MCF 10A (cell line): ENCODE measurements around the gene AVPI1. TPM values are rescaled to one million over a fixed set of nuclear protein-coding genes. Genes with fewer than 3 reads are reported as not detected.
A peak's percentile ranks its signal among the peaks of the same experiment; 100 is the strongest.
"Not testable (repeated sequence)": the region's sequence is repeated elsewhere in the genome, so short reads cannot be mapped to it uniquely, and the experiment has no call there.

ENCODE experiments used
- BruUV-seq: library from RNA; stranded (reverse); fragments of 400-500 nt; replicated peaks from 2 replicates; lab custom pipeline; 2021; lab: Mats Ljungman, UMichigan
- CTCF ChIA-PET: fragments of 300-600 bp; sonication (Branson Sonifier 250); formaldehyde crosslinking; extraction: SDS; loops from one replicate; lab custom pipeline; 2021; ENCODE audit warnings: antibody characterized with exemption, inconsistent platforms; lab: Yijun Ruan, JAX
- POLR2A ChIA-PET: fragments of 300-600, 350-650 bp; sonication (Branson Sonifier 250); formaldehyde crosslinking; extraction: SDS; loops from one replicate; lab custom pipeline; 2020; ENCODE audit warnings: antibody characterized with exemption, inconsistent platforms; lab: Yijun Ruan, JAX
- DNase-seq: peaks from one replicate; pipeline ENCODE4 v3.0.0-alpha.2; 2018; ENCODE audit not compliant: unreplicated experiment
- H3K27ac Mint-ChIP-seq: one replicate; pipeline ENCODE4 v1.8.0; 2022; ENCODE audit warnings: mild to moderate bottlenecking, low read depth, mixed read lengths; ENCODE audit not compliant: unreplicated experiment
- H3K27me3 Mint-ChIP-seq: one replicate; pipeline ENCODE4 v1.8.0; 2022; ENCODE audit warnings: mixed read lengths; ENCODE audit not compliant: insufficient read depth, unreplicated experiment
- H3K36me3 Mint-ChIP-seq: one replicate; pipeline ENCODE4 v1.8.0; 2022; ENCODE audit warnings: mild to moderate bottlenecking, moderate library complexity, mixed read lengths; ENCODE audit not compliant: insufficient read depth, unreplicated experiment
- H3K4me1 Mint-ChIP-seq: one replicate; pipeline ENCODE4 v1.8.0; 2022; ENCODE audit warnings: mixed read lengths; ENCODE audit not compliant: insufficient read depth, unreplicated experiment
- H3K4me3 Mint-ChIP-seq: one replicate; pipeline ENCODE4 v1.8.0; 2022; ENCODE audit warnings: mild to moderate bottlenecking, moderate library complexity, mixed read lengths; ENCODE audit not compliant: unreplicated experiment
- H3K9me3 Mint-ChIP-seq: one replicate; pipeline ENCODE4 v1.8.0; 2022; ENCODE audit warnings: mixed read lengths; ENCODE audit not compliant: unreplicated experiment
- intact Hi-C: fragments of 100-400 bp; cut with micrococcal nuclease; formaldehyde crosslinking; loops from 2 replicates; pipeline ENCODE4 v1.14.1; 2022
- total RNA-seq: library from RNA; stranded (reverse); gene quantifications from 2 replicates; pipeline ENCODE4 v1.2.3, GENCODE V29; 2022
- TF ChIP-seq, protein P1 (sequence below): fragments of 200-600 bp; IDR thresholded peaks from one replicate; pipeline ENCODE4 v1.8.0; 2022; ENCODE audit warnings: antibody characterized with exemption, mild to moderate bottlenecking; ENCODE audit not compliant: unreplicated experiment

AVPI1 gene
- total RNA-seq, 1 experiment from 2014 or later, result 305 TPM

GRCh38 chr10:97685395-97685958 lies 1.6 kb downstream of the AVPI1 start:
- TF ChIP-seq, protein P1, sequence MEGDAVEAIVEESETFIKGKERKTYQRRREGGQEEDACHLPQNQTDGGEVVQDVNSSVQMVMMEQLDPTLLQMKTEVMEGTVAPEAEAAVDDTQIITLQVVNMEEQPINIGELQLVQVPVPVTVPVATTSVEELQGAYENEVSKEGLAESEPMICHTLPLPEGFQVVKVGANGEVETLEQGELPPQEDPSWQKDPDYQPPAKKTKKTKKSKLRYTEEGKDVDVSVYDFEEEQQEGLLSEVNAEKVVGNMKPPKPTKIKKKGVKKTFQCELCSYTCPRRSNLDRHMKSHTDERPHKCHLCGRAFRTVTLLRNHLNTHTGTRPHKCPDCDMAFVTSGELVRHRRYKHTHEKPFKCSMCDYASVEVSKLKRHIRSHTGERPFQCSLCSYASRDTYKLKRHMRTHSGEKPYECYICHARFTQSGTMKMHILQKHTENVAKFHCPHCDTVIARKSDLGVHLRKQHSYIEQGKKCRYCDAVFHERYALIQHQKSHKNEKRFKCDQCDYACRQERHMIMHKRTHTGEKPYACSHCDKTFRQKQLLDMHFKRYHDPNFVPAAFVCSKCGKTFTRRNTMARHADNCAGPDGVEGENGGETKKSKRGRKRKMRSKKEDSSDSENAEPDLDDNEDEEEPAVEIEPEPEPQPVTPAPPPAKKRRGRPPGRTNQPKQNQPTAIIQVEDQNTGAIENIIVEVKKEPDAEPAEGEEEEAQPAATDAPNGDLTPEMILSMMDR, result peak; percentile 35
- Mint-ChIP-seq H3K4me3 (peak overlapping the region; percentile 91), H3K27me3 (no peaks in the 10 kb centered on the region), H3K36me3 (peaks cover 63% of the 10 kb centered on the region), H3K27ac (peak overlapping the region; percentile 93), H3K4me1 (peaks cover 32% of the 10 kb centered on the region), H3K9me3 (no peaks in the 10 kb centered on the region)
- no TSS peak for BruUV-seq
- intact Hi-C loops, result loop anchor here (1.0 to 5.0 kb wide), 2 partner anchors 9 to 43 kb away; partner anchors contain the start of gene PI4K2A
- CTCF ChIA-PET, result interaction anchor here (0.7 to 11.1 kb wide), 13 partner anchors 9 to 257 kb away, joined by 3 to 113 read pairs (median 11); no protein-coding TSS in a partner anchor
- DNase-seq, result peak; percentile 72
- POLR2A ChIA-PET, result interaction anchor here (0.5 to 24.4 kb wide), 16 partner anchors 8 to 352 kb away, joined by 3 to 915 read pairs (median 24); partner anchors contain the start of genes MARVELD1, PI4K2A, RRP12 and ZFYVE27

- Mint-ChIP-seq H3K4me3 (peak overlapping the region; percentile 91), H3K36me3 (peaks cover 66% of the 10 kb centered on the region), H3K27ac (peak overlapping the region; percentile 93), H3K4me1 (peaks cover 34% of the 10 kb centered on the region), H3K27me3 (no peaks in the 10 kb centered on the region), H3K9me3 (no peaks in the 10 kb centered on the region)
- BruUV-seq, result no TSS peak
- no peak for DNase-seq
- intact Hi-C loops, result loop anchor here (1.0 to 5.0 kb wide), 2 partner anchors 9 to 43 kb away; partner anchors contain the start of gene PI4K2A
- TF ChIP-seq, protein P1, result no peak
- CTCF ChIA-PET, result interaction anchor here (0.7 to 11.1 kb wide), 8 partner anchors 8 to 47 kb away, joined by 3 to 113 read pairs (median 10); no protein-coding TSS in a partner anchor
- POLR2A ChIA-PET, result interaction anchor here (0.5 to 24.4 kb wide), 11 partner anchors 9 to 351 kb away, joined by 3 to 915 read pairs (median 42); partner anchors contain the start of genes MARVELD1, PI4K2A and ZFYVE27
Measured at GRCh38 chr10:97684866-97685394, 2.1 kb downstream of the AVPI1 start.

DNA sequence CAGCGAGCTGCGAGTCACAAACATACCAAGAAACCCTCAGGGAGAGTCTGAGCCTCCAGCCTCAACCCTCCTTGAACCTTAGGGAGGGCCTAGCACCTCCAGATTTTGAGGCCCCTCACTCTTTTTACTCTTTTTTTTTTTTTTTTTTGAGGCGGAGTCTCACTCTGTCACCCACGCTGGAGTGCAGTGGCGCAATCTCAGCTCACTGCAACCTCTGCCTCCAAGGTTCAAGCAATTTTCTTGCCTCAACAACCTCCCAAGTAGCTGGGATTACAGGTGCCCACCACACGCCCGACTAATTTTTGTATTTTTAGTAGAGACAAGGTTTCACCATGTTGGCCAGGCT lies 2.7 kb downstream of the AVPI1 start:
- intact Hi-C loops, DNase-seq, H3K27me3 Mint-ChIP-seq, H3K9me3 Mint-ChIP-seq, BruUV-seq: not testable (repeated sequence)
- Mint-ChIP-seq H3K4me1 (peaks cover 29% of the 10 kb centered on the region), H3K27ac (peak overlapping the region; percentile 93), H3K36me3 (peaks cover 71% of the 10 kb centered on the region), H3K4me3 (peak overlapping the region; percentile 91)
- POLR2A ChIA-PET, result interaction anchor here (0.9 to 24.4 kb wide), 12 partner anchors 9 to 351 kb away, joined by 3 to 915 read pairs (median 18); partner anchors contain the start of genes ANKRD2, MARVELD1, PI4K2A and ZFYVE27
- CTCF ChIA-PET, result interaction anchor here (0.6 to 11.1 kb wide), 15 partner anchors 18 to 220 kb away, joined by 3 to 113 read pairs (median 5); partner anchors contain the start of gene ANKRD2

- Mint-ChIP-seq H3K9me3 (no peaks in the 10 kb centered on the region), H3K27ac (peak overlapping the region; percentile 93), H3K4me1 (peaks cover 29% of the 10 kb centered on the region), H3K36me3 (peaks cover 77% of the 10 kb centered on the region), H3K27me3 (no peaks in the 10 kb centered on the region), H3K4me3 (peak overlapping the region; percentile 91)
- TF ChIP-seq, protein P1, result no peak
- CTCF ChIA-PET, result interaction anchor here (0.6 to 11.1 kb wide), 16 partner anchors 19 to 219 kb away, joined by 3 to 113 read pairs (median 5); partner anchors contain the start of gene ANKRD2
- POLR2A ChIA-PET, result interaction anchor here (0.9 to 24.4 kb wide), 14 partner anchors 9 to 350 kb away, joined by 3 to 915 read pairs (median 12); partner anchors contain the start of genes ANKRD2, MARVELD1, PI4K2A and ZFYVE27
- intact Hi-C loops, result no loop called here
- BruUV-seq, result no TSS peak
- DNase-seq, result peak; percentile 60
Measured at GRCh38 chr10:97683556-97684367, 3.3 kb downstream of the AVPI1 start.
